Stimulated activated CD4-positive, alpha-beta T cell treated with anti-CD3 and anti-CD28 coated beads, Interleukin-12 subunit alpha, Interleukin-12 subunit beta, amount 100 ng/mL, for 48 hours (primary cell): ENCODE data around the gene ACR.
"Not testable (repeated sequence)": the region's sequence is repeated elsewhere in the genome, so short reads cannot be mapped to it uniquely, and the experiment has no call there.

Source experiments
- DNase-seq, 3 donors: peaks; one replicate each; pipeline ENCODE4 v3.0.0-alpha.2; 2020; ENCODE audit warnings: low read depth in 2 of 3, low spot score in 1 of 3

ACR gene

GRCh38 chr22:50731811-50732624, 6.0 kb upstream of the ACR start:
- peak; percentile 30 to 44 (median 32) for DNase-seq

DNA sequence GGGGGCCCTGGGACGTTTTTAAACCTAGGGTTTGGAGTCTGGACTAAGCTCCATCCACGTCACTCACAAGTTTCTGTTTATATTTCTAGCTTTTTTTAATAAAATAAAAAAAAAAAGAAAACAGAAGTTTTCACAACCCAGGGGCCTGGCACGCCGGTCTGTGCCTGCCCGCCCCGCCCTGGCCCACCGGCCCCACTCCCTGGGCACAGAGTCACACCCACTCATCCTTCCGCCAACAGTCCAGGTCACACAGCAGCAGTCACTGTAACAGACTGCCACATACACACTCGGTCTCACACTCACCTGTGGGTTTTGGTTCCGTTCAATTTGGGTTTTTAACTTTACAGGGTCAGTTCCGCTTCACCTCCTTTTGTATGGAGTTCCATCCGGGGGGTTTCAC, 5.3 kb upstream of the ACR start:
- DNase-seq = no peak

DNA sequence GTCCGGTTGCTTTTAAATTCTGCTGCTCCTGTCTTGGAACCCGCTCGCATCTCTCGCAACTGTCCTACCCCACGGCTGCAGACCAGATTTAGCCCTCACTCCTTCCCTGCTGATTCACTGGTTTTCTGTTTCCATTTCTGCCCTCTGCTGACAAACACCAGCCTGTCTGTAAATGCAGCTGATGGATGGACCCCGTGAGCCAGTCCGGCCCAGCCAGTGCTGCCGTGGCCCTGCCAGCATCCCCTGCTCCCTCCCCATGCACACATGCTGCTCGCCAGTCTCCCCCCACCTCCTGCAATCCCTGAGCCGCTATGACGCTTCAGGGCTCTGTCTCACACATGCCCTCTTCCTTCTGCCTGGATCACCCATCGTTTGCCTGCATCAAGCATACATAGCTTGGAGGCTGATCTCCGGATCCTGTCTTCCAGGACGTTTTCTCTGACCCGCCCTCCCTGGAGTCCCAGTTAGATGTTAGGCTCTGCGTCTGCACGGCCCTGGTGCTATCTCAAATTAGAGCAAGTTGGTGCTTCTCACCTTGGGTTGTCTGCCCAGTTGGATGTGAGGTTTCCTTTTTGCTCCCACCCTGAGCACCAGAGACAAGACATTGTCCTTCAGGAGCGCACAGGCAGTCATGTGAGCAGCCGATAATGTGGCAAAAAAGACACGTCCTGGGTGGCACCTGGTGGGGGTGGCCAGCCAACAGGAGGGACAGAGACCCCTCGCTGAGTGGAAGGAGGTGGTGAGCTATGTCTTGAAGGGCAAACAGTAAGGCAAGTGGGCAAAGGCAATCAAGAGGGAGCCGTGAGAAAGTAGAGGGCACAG, 4.3 kb upstream of the ACR start:
- DNase-seq = no peak

DNA sequence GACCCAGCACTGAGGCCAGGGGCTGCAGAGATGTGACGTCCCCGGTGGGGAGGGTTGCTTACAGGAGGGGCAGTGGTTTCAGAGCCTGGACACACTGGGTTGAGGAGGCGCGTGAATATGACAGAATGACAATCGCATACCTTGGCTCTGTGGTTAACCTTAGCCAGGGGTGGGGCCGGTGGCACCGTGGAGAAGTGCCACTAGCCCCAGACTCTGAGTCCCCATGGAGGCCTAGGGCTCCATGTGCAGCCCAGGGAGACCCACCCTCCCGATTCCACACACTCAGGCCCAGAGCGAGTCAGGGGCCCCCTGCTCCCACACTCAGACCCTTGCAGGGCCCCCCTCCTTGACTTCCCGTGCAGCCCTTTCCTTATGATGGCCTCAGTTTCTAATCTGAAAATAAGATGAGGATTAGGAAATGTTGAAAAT, 3.6 kb upstream of the ACR start:
- no peak for DNase-seq

DNA sequence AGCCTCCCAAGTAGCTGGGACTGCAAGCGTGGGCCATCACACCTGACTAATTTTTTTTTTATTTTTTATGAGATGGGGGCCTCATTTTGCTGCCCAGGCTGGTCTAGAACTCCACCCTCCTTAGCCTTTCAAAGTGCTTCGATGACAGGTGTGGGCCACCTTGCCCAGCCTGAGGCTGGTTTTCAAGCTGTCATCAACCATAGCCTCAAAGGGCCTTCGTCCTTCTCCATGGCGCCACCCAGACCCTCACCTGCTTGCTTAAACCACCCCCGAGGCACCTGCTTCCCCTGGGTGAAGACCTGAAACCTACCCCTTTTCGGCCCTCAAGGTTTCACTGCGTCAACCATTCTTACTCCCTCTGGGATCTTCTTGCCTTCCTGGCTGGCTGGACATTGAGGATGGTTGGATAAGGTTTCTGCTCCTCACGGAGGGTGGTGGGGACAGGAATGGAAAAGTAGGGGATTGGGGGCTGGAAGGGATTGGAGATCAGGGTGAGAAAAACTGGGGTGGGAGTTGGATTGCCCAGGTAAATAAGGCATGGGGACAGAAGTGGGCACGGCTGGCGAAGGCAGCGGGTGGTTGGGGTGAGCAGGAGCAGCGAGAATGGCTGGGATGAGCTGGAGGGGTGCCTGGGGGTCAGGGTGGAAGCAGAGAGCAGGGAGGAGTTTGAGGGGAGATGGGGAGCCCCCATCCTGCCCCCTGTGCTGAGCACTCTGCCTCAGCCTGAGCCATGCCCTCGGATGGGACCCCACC, 2.8 kb upstream of the ACR start:
- DNase-seq = no peak

GRCh38 chr22:50735739-50736030, 2.3 kb upstream of the ACR start:
- DNase-seq = no peak

DNA sequence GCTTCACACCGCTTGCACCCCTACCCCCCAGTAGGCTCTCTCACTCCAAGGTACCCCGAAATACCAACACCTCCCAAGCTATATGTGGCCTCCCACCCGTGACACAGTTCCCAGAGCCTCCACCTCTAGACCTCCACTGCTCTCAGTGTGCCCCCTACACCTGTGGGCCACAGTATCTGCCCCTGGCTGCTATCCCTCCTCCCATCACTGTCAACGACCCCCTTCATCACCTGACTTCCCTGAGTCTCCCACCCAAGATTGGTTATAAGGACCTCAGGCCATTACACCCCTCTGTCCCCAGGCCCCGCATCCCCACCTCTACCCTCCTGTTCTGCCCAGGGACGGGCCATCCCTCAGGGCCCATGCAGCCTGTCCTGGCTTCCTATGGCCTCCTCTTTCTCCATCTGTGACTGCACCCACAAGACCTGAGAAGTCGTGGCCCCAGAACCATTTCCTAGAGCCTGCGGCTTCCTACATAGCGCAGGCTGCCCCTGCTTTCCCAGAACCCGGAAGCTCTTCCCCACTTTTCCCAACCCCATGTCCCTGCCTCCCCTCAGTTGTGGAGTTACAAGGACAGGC, 734 bp downstream of the ACR start:
- DNase-seq = no peak

DNA sequence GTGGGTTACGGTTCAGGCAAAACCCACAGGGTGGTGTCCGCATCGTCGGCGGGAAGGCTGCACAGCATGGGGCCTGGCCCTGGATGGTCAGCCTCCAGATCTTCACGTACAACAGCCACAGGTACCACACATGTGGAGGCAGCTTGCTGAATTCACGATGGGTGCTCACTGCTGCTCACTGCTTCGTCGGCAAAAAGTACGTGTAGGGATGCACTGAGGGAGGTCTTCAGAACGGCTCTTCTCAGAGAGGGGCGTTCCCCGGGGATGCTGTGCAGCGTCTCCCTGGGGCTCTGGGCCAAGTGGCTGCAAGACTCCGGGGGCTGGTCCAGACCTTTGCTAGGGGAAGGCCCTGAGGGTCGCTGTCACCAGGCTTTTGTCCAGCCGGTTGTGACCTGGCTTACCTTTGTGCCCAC, 1.3 kb downstream of the ACR start:
- no peak for DNase-seq

- DNase-seq = no peak
Observed at GRCh38 chr22:50739894-50740293, 1.9 kb downstream of the ACR start.

- not testable (repeated sequence) for DNase-seq
Observed at GRCh38 chr22:50740714-50741113, 2.7 kb downstream of the ACR start.

GRCh38 chr22:50744424-50744823, 6.4 kb downstream of the ACR start:
- DNase-seq = not testable (repeated sequence)

- not testable (repeated sequence) for DNase-seq
Observed at GRCh38 chr22:50747521-50747920, 9.5 kb downstream of the ACR start.

GRCh38 chr22:50748630-50749029, 10.6 kb downstream of the ACR start:
- DNase-seq = not testable (repeated sequence)

GRCh38 chr22:50749302-50750074, 11.5 kb downstream of the ACR start:
- DNase-seq = not testable (repeated sequence)

GRCh38 chr22:50755251-50755650, 17.2 kb downstream of the ACR start:
- DNase-seq = not testable (repeated sequence)

DNA sequence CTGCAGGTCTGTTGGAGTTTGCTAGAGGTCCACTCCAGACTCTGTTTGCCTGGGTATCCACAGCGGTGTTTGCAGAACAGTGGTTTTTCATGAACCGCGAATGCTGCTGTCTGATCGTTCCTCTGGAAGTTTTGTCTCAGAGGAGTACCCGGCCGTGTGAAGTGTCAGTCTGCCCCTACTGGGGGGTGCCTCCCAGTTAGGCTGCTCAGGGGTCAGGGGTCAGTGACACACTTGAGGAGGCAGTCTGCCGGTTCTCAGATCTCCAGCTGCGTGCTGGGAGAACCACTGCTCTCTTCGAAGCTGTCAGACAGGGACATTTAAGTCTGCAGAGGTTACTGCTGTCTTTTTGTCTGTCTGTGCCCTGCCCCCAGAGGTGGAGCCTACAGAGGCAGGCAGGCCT, 18.4 kb downstream of the ACR start:
- DNase-seq = not testable (repeated sequence)

DNA sequence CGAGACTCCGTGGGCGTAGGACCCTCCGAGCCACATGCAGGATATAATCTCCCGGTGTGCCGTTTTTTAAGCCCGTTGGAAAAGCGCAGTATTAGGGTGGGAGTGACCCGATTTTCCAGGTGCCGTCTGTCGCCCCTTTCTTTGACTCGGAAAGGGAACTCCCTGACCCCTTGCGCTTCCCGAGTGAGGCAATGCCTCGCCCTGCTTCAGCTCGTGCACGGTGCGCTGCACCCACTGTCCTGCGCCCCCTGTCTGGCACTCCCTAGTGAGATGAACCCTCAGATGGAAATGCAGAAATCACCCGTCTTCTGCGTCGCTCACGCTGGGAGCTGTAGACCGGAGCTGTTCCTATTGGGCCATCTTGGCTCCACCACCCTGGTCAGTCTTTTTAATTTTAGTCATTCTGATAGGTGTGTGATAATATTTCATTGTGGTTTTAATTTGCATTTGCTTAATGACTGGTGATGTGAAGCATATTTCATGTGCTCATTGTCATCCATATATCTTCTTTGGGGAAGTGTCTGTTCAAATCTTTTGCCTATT, 19.0 kb downstream of the ACR start:
- peak; percentile 26 to 41 (median 35) for DNase-seq

DNA sequence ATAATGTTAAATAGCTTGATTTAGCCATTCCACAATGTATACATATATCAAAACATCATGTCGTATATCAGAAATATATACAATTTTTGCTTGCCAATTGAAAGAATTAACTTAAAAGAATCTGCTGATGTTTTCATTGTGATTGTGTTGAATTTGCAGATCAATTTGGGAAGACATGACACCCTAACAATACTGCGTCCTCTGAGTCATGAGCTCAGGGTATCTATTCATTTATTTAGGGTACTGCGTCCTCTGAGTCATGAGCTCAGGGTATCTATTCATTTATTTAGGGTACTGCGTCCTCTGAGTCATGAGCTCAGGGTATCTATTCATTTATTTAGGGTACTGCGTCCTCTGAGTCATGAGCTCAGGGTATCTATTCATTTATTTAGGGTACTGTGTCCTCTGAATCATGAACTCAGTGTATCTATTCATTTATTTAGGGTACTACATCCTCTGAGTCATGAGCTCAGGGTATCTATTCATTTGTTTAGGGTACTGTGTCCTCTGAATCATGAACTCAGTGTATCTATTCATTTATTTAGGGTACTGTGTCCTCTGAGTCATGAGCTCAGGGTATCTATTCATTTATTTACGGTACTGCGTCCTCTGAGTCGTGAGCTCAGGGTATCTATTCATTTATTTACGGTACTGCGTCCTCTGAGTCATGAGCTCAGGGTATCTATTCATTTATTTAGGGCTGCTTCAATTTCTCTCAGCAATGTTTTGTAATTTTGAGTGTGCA, 21.8 kb downstream of the ACR start:
- not testable (repeated sequence) for DNase-seq

DNA sequence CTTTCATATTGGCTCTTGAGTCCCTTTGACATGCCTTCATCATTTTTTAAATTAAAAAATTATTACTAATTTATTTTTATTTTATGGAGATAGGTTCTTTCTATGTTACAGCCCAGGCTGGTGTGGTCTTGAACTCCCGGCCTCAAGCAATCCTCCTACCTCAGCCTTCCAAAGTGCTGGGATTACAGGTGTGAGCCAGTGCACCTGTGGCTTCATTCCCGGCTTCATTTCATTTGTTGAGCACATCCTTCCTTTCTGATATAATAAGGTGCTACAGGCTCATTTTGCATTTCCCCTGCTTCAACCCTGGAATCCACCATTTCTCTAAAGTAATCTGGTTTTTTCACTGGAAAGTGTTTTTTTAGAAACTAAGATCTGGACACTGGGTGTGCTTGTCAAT, 23.8 kb downstream of the ACR start:
- DNase-seq = not testable (repeated sequence)

- not testable (repeated sequence) for DNase-seq
Observed at GRCh38 chr22:50764288-50764687, 26.3 kb downstream of the ACR start.
